Measurements from ENCODE around the gene DENND11.

DENND11 gene

GRCh38 chr7:141737118-141737835, 35.3 kb upstream of the DENND11 start:
- no peak for TF ChIP-seq CTCF (IDR thresholded peaks at IDR 0.05; ENCODE audit: borderline replicate concordance, insufficient read depth, low read depth, low read length)
- peak overlapping the region; percentile 95 for H3K4me3 ChIP-seq (ENCODE audit: low read depth, low read length)

- no peak overlapping the region for H3K4me3 ChIP-seq (ENCODE audit: low read depth, low read length)
- no peak for TF ChIP-seq CTCF (IDR thresholded peaks at IDR 0.05; ENCODE audit: borderline replicate concordance, insufficient read depth, low read depth, low read length)
Observed at GRCh38 chr7:141731476-141732149, 29.6 kb upstream of the DENND11 start.

GRCh38 chr7:141729020-141729419, 27.1 kb upstream of the DENND11 start:
- no peak for TF ChIP-seq CTCF (IDR thresholded peaks at IDR 0.05; ENCODE audit: borderline replicate concordance, insufficient read depth, low read depth, low read length)
- no peak overlapping the region for H3K4me3 ChIP-seq (ENCODE audit: low read depth, low read length)

GRCh38 chr7:141722529-141722928, 20.6 kb upstream of the DENND11 start:
- H3K4me3 ChIP-seq (ENCODE audit: low read depth, low read length), result no peak overlapping the region
- no peak for TF ChIP-seq CTCF (IDR thresholded peaks at IDR 0.05; ENCODE audit: borderline replicate concordance, insufficient read depth, low read depth, low read length)

- no peak for TF ChIP-seq CTCF (IDR thresholded peaks at IDR 0.05; ENCODE audit: borderline replicate concordance, insufficient read depth, low read depth, low read length)
- no peak overlapping the region for H3K4me3 ChIP-seq (ENCODE audit: low read depth, low read length)
Observed at GRCh38 chr7:141717450-141717849, 15.5 kb upstream of the DENND11 start.

GRCh38 chr7:141715794-141716689, 14.1 kb upstream of the DENND11 start:
- TF ChIP-seq CTCF (IDR thresholded peaks at IDR 0.05; ENCODE audit: borderline replicate concordance, insufficient read depth, low read depth, low read length), result no peak
- no peak overlapping the region for H3K4me3 ChIP-seq (ENCODE audit: low read depth, low read length)
